HEK293 (cell line): ENCODE measurements around the gene SCUBE3.

ENCODE experiments used
- CTCF ChIA-PET: fragments of 350-600 bp; formaldehyde crosslinking; extraction: SDS; loops from one replicate; lab custom pipeline; 2021; ENCODE audit warnings: antibody characterized with exemption; lab: Yijun Ruan, JAX
- POLR2A ChIA-PET: fragments of 300-600 bp; formaldehyde crosslinking; extraction: SDS; loops from one replicate; lab custom pipeline; 2020; ENCODE audit warnings: antibody characterized with exemption, inconsistent platforms; lab: Yijun Ruan, JAX
- H3K27ac ChIP-seq: fragments of 200-500 bp; sonication (Bioruptor generic); 2 replicates; pipeline ENCODE4 v1.5.1; 2014; ENCODE audit warnings: low read depth, low read length, control low read depth, inconsistent platforms; ENCODE audit errors: extremely low read depth
- H3K36me3 ChIP-seq, 2 experiments: fragments of 200-500 bp in 1 of 2; sonication (Bioruptor generic) in 1 of 2; 1 replicate in 1 of 2; 2 replicates in 1 of 2; pipeline ENCODE4 v1.5.1; 2014 to 2017; ENCODE audit warnings: inconsistent platforms in 2 of 2, low read length in 2 of 2; ENCODE audit not compliant: control insufficient read depth in 2 of 2, insufficient read depth in 1 of 2
- H3K4me1 ChIP-seq: fragments of 200-500 bp; sonication (Bioruptor generic); 2 replicates; pipeline ENCODE4 v1.5.1; 2014; ENCODE audit warnings: mild to moderate bottlenecking, low read length, inconsistent platforms; ENCODE audit not compliant: control insufficient read depth, insufficient read depth
- H3K4me3 ChIP-seq: 2 replicates; pipeline ENCODE4 v1.5.1; 2011; ENCODE audit warnings: low read depth, mild to moderate bottlenecking, control low read depth, low read length, moderate library complexity
- H3K9me3 ChIP-seq: fragments of 200-500 bp; sonication (Bioruptor generic); 2 replicates; pipeline ENCODE4 v1.5.1; 2014; ENCODE audit warnings: low read depth, low read length, inconsistent platforms; ENCODE audit not compliant: control insufficient read depth, insufficient read depth
- IKZF3 ChIP-seq: fragments of 450-650 bp; IDR thresholded peaks from 2 replicates; pipeline ENCODE4 v1.5.0; 2018; ENCODE audit warnings: missing biosample characterization, mild to moderate bottlenecking, missing genetic modification characterization, moderate library complexity
- KLF8 ChIP-seq: fragments of 450-650 bp; formaldehyde crosslinking; IDR thresholded peaks from 2 replicates; pipeline ENCODE4 v1.5.1; 2016; ENCODE audit warnings: missing biosample characterization, missing genetic modification characterization
- PRDM1 ChIP-seq: fragments of 450-650 bp; formaldehyde crosslinking; IDR thresholded peaks from 2 replicates; pipeline ENCODE4; 2016; ENCODE audit warnings: missing biosample characterization, missing genetic modification characterization
- SP2 ChIP-seq: fragments of 450-650 bp; formaldehyde crosslinking; IDR thresholded peaks from 2 replicates; pipeline ENCODE4 v1.5.1; 2016; ENCODE audit warnings: missing biosample characterization, missing genetic modification characterization
- ZBTB1 ChIP-seq: fragments of 450-650 bp; formaldehyde crosslinking; IDR thresholded peaks from 2 replicates; pipeline ENCODE4 v1.5.1; 2016; ENCODE audit warnings: missing biosample characterization, missing genetic modification characterization
- ZBTB17 ChIP-seq: fragments of 450-650 bp; formaldehyde crosslinking; IDR thresholded peaks from 2 replicates; pipeline ENCODE4 v1.5.1; 2016; ENCODE audit warnings: missing biosample characterization, missing genetic modification characterization
- ZBTB20 ChIP-seq: fragments of 450-650 bp; formaldehyde crosslinking; IDR thresholded peaks from 2 replicates; pipeline ENCODE4 v1.5.1; 2016; ENCODE audit warnings: missing biosample characterization, missing genetic modification characterization
- ZBTB8A ChIP-seq: fragments of 450-650 bp; formaldehyde crosslinking; IDR thresholded peaks from 2 replicates; pipeline ENCODE4 v1.5.1; 2016; ENCODE audit warnings: missing biosample characterization, missing genetic modification characterization
- ZNF133 ChIP-seq: fragments of 450-650 bp; formaldehyde crosslinking; IDR thresholded peaks from 2 replicates; pipeline ENCODE4 v1.5.1; 2016; ENCODE audit warnings: missing biosample characterization, missing genetic modification characterization
- ZNF146 ChIP-seq: fragments of 450-650 bp; formaldehyde crosslinking; IDR thresholded peaks from 2 replicates; pipeline ENCODE4 v1.5.1; 2016; ENCODE audit warnings: missing biosample characterization, missing genetic modification characterization
- ZNF335 ChIP-seq: fragments of 450-650 bp; formaldehyde crosslinking; conservative IDR thresholded peaks from 2 replicates; pipeline ENCODE4 v1.5.1; 2016; ENCODE audit warnings: missing biosample characterization, missing genetic modification characterization
- ZNF350 ChIP-seq: fragments of 450-650 bp; formaldehyde crosslinking; IDR thresholded peaks from 2 replicates; pipeline ENCODE4 v1.5.0; 2017; ENCODE audit warnings: missing biosample characterization, mild to moderate bottlenecking, missing genetic modification characterization
- ZNF366 ChIP-seq: fragments of 450-650 bp; formaldehyde crosslinking; conservative IDR thresholded peaks from 2 replicates; pipeline ENCODE4 v1.5.1; 2016; ENCODE audit warnings: missing biosample characterization, missing genetic modification characterization
- ZNF558 ChIP-seq: fragments of 450-650 bp; formaldehyde crosslinking; IDR thresholded peaks from 2 replicates; pipeline ENCODE4 v1.5.1; 2016; ENCODE audit warnings: missing biosample characterization, missing genetic modification characterization
- ZNF596 ChIP-seq: fragments of 450-650 bp; IDR thresholded peaks from 2 replicates; pipeline ENCODE4 v1.5.0; 2018; ENCODE audit warnings: missing biosample characterization, mild to moderate bottlenecking, missing genetic modification characterization, moderate library complexity
- ZNF664 ChIP-seq: fragments of 450-650 bp; formaldehyde crosslinking; IDR thresholded peaks from 2 replicates; pipeline ENCODE4 v1.5.1; 2016; ENCODE audit warnings: missing biosample characterization, missing genetic modification characterization
- ZNF677 ChIP-seq: fragments of 450-650 bp; IDR thresholded peaks from 2 replicates; pipeline ENCODE4 v1.5.0; 2018; ENCODE audit warnings: missing biosample characterization, mild to moderate bottlenecking, missing genetic modification characterization, moderate library complexity
- TF ChIP-seq, protein P1 (sequence below): fragments of 450-650 bp; formaldehyde crosslinking; optimal IDR thresholded peaks from 2 replicates; pipeline ENCODE3; 2016; ENCODE audit warnings: missing biosample characterization, mild to moderate bottlenecking, missing genetic modification characterization
- TF ChIP-seq, protein P2 (sequence below): fragments of 450-650 bp; formaldehyde crosslinking; IDR thresholded peaks from 2 replicates; pipeline ENCODE4 v1.5.1; 2016; ENCODE audit warnings: missing biosample characterization, missing genetic modification characterization, borderline replicate concordance
- TF ChIP-seq, protein P3 (sequence below): fragments of 450-650 bp; IDR thresholded peaks from 2 replicates; pipeline ENCODE4 v1.5.1; 2018; ENCODE audit warnings: missing biosample characterization, missing genetic modification characterization
- TF ChIP-seq, protein P4 (sequence below): sonication (generic); formaldehyde crosslinking; IDR thresholded peaks from 2 replicates; pipeline ENCODE4 v1.8.1; 2022; ENCODE audit warnings: mild to moderate bottlenecking, moderate library complexity, missing genetic modification reagents
- TF ChIP-seq, protein P5 (sequence below): fragments of 450-650 bp; formaldehyde crosslinking; IDR thresholded peaks from 2 replicates; pipeline ENCODE4 v1.5.1; 2017; ENCODE audit warnings: missing biosample characterization, missing genetic modification characterization
- TF ChIP-seq, protein P6 (sequence below): IDR thresholded peaks from 2 replicates; pipeline ENCODE4 v1.6.1; 2011; ENCODE audit warnings: mild to moderate bottlenecking, low read depth, low read length, borderline replicate concordance

Gene SCUBE3

DNA sequence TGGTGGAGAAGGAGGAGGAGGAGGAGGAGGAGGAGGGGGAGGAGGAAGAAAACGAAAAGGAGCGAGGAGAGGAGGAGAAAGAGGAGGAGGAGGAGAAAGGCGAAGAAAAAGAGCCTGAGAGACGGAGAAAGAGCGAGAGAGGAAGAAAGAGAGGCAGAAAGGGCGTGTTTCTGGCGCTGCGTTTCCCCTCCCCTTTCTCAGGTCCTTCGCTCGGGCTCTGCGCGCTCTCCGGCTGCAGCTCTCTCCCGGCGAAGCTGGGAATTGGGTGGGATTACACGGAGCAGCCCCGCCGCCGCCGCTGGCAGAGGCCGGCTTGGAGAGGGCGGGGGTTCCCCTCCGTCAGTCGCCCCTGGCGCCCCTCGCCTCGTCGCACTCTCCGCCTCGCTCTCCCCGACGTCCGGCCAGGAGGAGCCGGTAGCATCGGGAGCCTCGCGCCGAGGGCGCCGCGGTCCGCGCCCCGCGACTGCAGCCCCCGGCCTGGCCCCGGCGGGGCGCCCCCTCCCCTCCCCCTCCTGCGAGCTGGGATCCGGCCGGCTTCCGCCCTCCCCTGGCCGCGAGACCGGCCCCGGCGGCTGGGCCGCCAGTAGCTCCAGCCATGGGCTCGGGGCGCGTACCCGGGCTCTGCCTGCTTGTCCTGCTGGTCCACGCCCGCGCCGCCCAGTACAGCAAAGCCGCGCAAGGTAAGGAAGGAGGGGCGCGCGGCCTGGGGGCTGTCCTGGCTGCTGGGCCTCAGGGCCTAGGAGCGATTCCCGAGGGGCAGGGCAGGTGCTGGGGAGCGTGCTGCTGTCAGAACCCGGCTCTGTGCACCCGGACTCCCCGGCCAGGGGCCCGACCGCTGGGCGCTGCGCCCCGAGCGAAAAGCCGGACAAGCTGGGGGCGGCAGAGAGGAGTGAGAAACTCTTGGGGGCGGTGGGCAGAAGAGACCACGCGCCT, at the start of gene SCUBE3:
TSS of gene SCUBE3 (plus strand) at position 133 of the 933 bp plus-strand sequence. CDS start at position 596, 463 bp downstream.
- Histone ChIP-seq H3K9me3 (no peaks in the 10 kb centered on the region), H3K4me3 (peak within 1 kb of the TSS; percentile 47), H3K27ac (no peak within 1 kb of the TSS; the same call in 1 of the 2 replicates), H3K36me3 (no peaks in the 10 kb centered on the region), H3K4me1 (peaks cover 29% of the 10 kb centered on the region)
- CTCF ChIA-PET: interaction anchor here (0.8 to 16.5 kb wide), 3 partner anchors 9 to 67 kb away, joined by 4 to 158 read pairs (median 28); no protein-coding TSS in a partner anchor
- POLR2A ChIA-PET: interaction anchor here (0.6 to 1.1 kb wide), 5 partner anchors 15 to 89 kb away, joined by 3 to 5 read pairs (median 4); partner anchors contain the start of gene ZNF76
- TF ChIP-seq IKZF3 (tag by site-specific recombination) (peak; percentile 64), ZBTB20 (peak; percentile 37; the same call in 1 of the 2 replicates), ZBTB8A (tag by site-specific recombination) (peak; percentile 63; the same call in 1 of the 2 replicates), PRDM1 (tag by site-specific recombination) (peak; percentile 95), ZNF366 (tag by site-specific recombination) (peak; percentile 62), ZNF146 (tag by site-specific recombination) (no peak), ZNF133 (tag by site-specific recombination) (no peak), KLF8 (tag by site-specific recombination) (peak; percentile 42; the same call in 1 of the 2 replicates), ZNF558 (no peak), ZBTB17 (tag by site-specific recombination) (peak; percentile 26; the same call in 1 of the 2 replicates), SP2 (tag by site-specific recombination) (peak; percentile 44; the same call in 1 of the 2 replicates), ZBTB1 (no peak), ZNF335 (peak; percentile 61), ZNF664 (tag by site-specific recombination) (no peak), ZNF350 (no peak), ZNF677 (no peak), ZNF596 (peak; percentile 24; the same call in 1 of the 2 replicates)
- TF ChIP-seq, protein P1, sequence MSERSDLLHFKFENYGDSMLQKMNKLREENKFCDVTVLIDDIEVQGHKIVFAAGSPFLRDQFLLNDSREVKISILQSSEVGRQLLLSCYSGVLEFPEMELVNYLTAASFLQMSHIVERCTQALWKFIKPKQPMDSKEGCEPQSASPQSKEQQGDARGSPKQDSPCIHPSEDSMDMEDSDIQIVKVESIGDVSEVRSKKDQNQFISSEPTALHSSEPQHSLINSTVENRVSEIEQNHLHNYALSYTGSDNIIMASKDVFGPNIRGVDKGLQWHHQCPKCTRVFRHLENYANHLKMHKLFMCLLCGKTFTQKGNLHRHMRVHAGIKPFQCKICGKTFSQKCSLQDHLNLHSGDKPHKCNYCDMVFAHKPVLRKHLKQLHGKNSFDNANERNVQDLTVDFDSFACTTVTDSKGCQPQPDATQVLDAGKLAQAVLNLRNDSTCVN (tag by site-specific recombination): peak; percentile 75
- TF ChIP-seq, protein P2, sequence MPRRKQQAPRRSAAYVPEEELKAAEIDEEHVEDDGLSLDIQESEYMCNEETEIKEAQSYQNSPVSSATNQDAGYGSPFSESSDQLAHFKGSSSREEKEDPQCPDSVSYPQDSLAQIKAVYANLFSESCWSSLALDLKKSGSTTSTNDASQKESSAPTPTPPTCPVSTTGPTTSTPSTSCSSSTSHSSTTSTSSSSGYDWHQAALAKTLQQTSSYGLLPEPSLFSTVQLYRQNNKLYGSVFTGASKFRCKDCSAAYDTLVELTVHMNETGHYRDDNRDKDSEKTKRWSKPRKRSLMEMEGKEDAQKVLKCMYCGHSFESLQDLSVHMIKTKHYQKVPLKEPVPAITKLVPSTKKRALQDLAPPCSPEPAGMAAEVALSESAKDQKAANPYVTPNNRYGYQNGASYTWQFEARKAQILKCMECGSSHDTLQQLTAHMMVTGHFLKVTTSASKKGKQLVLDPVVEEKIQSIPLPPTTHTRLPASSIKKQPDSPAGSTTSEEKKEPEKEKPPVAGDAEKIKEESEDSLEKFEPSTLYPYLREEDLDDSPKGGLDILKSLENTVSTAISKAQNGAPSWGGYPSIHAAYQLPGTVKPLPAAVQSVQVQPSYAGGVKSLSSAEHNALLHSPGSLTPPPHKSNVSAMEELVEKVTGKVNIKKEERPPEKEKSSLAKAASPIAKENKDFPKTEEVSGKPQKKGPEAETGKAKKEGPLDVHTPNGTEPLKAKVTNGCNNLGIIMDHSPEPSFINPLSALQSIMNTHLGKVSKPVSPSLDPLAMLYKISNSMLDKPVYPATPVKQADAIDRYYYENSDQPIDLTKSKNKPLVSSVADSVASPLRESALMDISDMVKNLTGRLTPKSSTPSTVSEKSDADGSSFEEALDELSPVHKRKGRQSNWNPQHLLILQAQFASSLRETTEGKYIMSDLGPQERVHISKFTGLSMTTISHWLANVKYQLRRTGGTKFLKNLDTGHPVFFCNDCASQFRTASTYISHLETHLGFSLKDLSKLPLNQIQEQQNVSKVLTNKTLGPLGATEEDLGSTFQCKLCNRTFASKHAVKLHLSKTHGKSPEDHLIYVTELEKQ (tag by site-specific recombination): no peak
- TF ChIP-seq, protein P3, sequence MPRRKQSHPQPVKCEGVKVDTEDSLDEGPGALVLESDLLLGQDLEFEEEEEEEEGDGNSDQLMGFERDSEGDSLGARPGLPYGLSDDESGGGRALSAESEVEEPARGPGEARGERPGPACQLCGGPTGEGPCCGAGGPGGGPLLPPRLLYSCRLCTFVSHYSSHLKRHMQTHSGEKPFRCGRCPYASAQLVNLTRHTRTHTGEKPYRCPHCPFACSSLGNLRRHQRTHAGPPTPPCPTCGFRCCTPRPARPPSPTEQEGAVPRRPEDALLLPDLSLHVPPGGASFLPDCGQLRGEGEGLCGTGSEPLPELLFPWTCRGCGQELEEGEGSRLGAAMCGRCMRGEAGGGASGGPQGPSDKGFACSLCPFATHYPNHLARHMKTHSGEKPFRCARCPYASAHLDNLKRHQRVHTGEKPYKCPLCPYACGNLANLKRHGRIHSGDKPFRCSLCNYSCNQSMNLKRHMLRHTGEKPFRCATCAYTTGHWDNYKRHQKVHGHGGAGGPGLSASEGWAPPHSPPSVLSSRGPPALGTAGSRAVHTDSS (tag by site-specific recombination): peak; percentile 75
- TF ChIP-seq, protein P4, sequence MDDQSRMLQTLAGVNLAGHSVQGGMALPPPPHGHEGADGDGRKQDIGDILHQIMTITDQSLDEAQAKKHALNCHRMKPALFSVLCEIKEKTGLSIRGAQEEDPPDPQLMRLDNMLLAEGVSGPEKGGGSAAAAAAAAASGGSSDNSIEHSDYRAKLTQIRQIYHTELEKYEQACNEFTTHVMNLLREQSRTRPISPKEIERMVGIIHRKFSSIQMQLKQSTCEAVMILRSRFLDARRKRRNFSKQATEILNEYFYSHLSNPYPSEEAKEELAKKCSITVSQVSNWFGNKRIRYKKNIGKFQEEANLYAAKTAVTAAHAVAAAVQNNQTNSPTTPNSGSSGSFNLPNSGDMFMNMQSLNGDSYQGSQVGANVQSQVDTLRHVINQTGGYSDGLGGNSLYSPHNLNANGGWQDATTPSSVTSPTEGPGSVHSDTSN (CRISPR knock-in tag): peak; percentile 56
- TF ChIP-seq, protein P5, sequence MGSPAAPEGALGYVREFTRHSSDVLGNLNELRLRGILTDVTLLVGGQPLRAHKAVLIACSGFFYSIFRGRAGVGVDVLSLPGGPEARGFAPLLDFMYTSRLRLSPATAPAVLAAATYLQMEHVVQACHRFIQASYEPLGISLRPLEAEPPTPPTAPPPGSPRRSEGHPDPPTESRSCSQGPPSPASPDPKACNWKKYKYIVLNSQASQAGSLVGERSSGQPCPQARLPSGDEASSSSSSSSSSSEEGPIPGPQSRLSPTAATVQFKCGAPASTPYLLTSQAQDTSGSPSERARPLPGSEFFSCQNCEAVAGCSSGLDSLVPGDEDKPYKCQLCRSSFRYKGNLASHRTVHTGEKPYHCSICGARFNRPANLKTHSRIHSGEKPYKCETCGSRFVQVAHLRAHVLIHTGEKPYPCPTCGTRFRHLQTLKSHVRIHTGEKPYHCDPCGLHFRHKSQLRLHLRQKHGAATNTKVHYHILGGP (tag by site-specific recombination): no peak
- TF ChIP-seq, protein P6, sequence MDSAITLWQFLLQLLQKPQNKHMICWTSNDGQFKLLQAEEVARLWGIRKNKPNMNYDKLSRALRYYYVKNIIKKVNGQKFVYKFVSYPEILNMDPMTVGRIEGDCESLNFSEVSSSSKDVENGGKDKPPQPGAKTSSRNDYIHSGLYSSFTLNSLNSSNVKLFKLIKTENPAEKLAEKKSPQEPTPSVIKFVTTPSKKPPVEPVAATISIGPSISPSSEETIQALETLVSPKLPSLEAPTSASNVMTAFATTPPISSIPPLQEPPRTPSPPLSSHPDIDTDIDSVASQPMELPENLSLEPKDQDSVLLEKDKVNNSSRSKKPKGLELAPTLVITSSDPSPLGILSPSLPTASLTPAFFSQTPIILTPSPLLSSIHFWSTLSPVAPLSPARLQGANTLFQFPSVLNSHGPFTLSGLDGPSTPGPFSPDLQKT: no peak
